HepG2 (cell line): ENCODE data around the gene GADD45GIP1. TPM values are rescaled to one million over a fixed set of nuclear protein-coding genes. Genes with fewer than 3 reads are reported as not detected.
A peak's percentile ranks its signal among the peaks of the same experiment; 100 is the strongest.

ENCODE experiments used
- BRCA1 ChIP-seq: sonication (generic); formaldehyde crosslinking; IDR thresholded peaks from 2 replicates; pipeline ENCODE4 v1.4.0; 2020; ENCODE audit warnings: missing genetic modification reagents
- CTCF ChIP-seq: sonication (generic); formaldehyde crosslinking; IDR thresholded peaks from 2 replicates; pipeline ENCODE4 v1.5.0; 2020; ENCODE audit warnings: mild to moderate bottlenecking, missing genetic modification reagents, moderate library complexity
- FLYWCH1 ChIP-seq: sonication (generic); formaldehyde crosslinking; IDR thresholded peaks from 2 replicates; pipeline ENCODE4 v1.8.1; 2023; ENCODE audit warnings: mild to moderate bottlenecking, missing genetic modification reagents
- KLF6 ChIP-seq: IDR thresholded peaks from 2 replicates; pipeline ENCODE4 v1.8.0; 2016; ENCODE audit warnings: missing biosample characterization, missing genetic modification reagents
- MXD3 ChIP-seq: IDR thresholded peaks from 2 replicates; pipeline ENCODE4 v1.6.1; 2016; ENCODE audit warnings: mild to moderate bottlenecking, missing biosample characterization, missing genetic modification reagents
- PATZ1 ChIP-seq: sonication (generic); formaldehyde crosslinking; IDR thresholded peaks from 2 replicates; pipeline ENCODE4 v1.4.0; 2020; ENCODE audit warnings: missing genetic modification reagents
- REST ChIP-seq, 2 experiments: IDR thresholded peaks; 2 replicates each; pipeline ENCODE4 v1.6.1; 2011 to 2012; ENCODE audit warnings: low read length in 2 of 2, borderline replicate concordance in 1 of 2, low read depth in 1 of 2, mild to moderate bottlenecking in 1 of 2, moderate library complexity in 1 of 2
- SP1 ChIP-seq, 2 experiments: fragments of 450-650 bp in 1 of 2; sonication (generic) in 1 of 2; formaldehyde crosslinking in 1 of 2; IDR thresholded peaks; 2 replicates each; pipeline versions ENCODE4 v1.4.0 to v1.6.1; 2016 to 2020; ENCODE audit warnings: missing genetic modification reagents in 1 of 2
- SP2 ChIP-seq: sonication (generic); formaldehyde crosslinking; IDR thresholded peaks from 2 replicates; pipeline ENCODE4 v1.5.1; 2020; ENCODE audit warnings: mild to moderate bottlenecking, missing genetic modification reagents
- THYN1 ChIP-seq: sonication (generic); formaldehyde crosslinking; IDR thresholded peaks from 2 replicates; pipeline ENCODE4 v1.8.1; 2023; ENCODE audit warnings: low read depth, mild to moderate bottlenecking, moderate library complexity, missing genetic modification reagents, borderline replicate concordance
- TP53 ChIP-seq: sonication (generic); formaldehyde crosslinking; conservative IDR thresholded peaks from 2 replicates; pipeline ENCODE4 v1.4.0; 2020; ENCODE audit warnings: missing genetic modification reagents
- ZBTB42 ChIP-seq: sonication (generic); formaldehyde crosslinking; IDR thresholded peaks from 2 replicates; pipeline ENCODE4 v1.5.0; 2020; ENCODE audit warnings: mild to moderate bottlenecking, missing genetic modification reagents
- ZFP36L2 ChIP-seq: sonication (generic); formaldehyde crosslinking; IDR thresholded peaks from 2 replicates; pipeline ENCODE4 v1.4.0; 2020; ENCODE audit warnings: missing genetic modification reagents
- ZMAT3 ChIP-seq: sonication (generic); formaldehyde crosslinking; conservative IDR thresholded peaks from 2 replicates; pipeline ENCODE4 v1.7.0; 2021; ENCODE audit warnings: missing genetic modification reagents
- ZNF432 ChIP-seq: sonication (generic); formaldehyde crosslinking; IDR thresholded peaks from 2 replicates; pipeline ENCODE4 v1.5.0; 2020; ENCODE audit warnings: missing genetic modification reagents, mild to moderate bottlenecking, borderline replicate concordance
- ZNF557 ChIP-seq: sonication (generic); formaldehyde crosslinking; IDR thresholded peaks from 2 replicates; pipeline ENCODE4 v1.4.0; 2020; ENCODE audit warnings: missing genetic modification reagents
- ZNF562 ChIP-seq: sonication (generic); formaldehyde crosslinking; IDR thresholded peaks from 2 replicates; pipeline ENCODE4 v1.8.0; 2022; ENCODE audit warnings: missing genetic modification reagents, borderline replicate concordance
- ZNF605 ChIP-seq: sonication (generic); formaldehyde crosslinking; IDR thresholded peaks from 2 replicates; pipeline ENCODE4 v1.8.0; 2022; ENCODE audit warnings: mild to moderate bottlenecking, missing genetic modification reagents
- ZNF644 ChIP-seq: IDR thresholded peaks from 2 replicates; pipeline ENCODE4 v1.6.1; 2016; ENCODE audit warnings: low read depth
- ZNF652 ChIP-seq: IDR thresholded peaks from 2 replicates; pipeline ENCODE4 v1.6.1; 2016; ENCODE audit warnings: low read depth, borderline replicate concordance
- ZNF720 ChIP-seq: sonication (generic); formaldehyde crosslinking; IDR thresholded peaks from 2 replicates; pipeline ENCODE4 v1.4.0; 2020; ENCODE audit warnings: missing genetic modification reagents
- ZNF891 ChIP-seq: sonication (generic); formaldehyde crosslinking; IDR thresholded peaks from 2 replicates; pipeline ENCODE4 v1.5.0; 2020; ENCODE audit warnings: mild to moderate bottlenecking, missing genetic modification reagents
- ZSCAN30 ChIP-seq: sonication (generic); formaldehyde crosslinking; IDR thresholded peaks from 2 replicates; pipeline ENCODE4 v1.5.0; 2020; ENCODE audit warnings: mild to moderate bottlenecking, missing genetic modification reagents
- polyA plus RNA-seq, 8 experiments: library from polyadenylated mRNA; depleted of rRNA in 3 of 8; stranded (reverse) in 7 of 8; unstranded in 1 of 8; fragments of >200 nt; fragmentation: Illumina TruSeq in 4 of 8; extraction: Trizol in 4 of 8; gene quantifications; 2 replicates each; pipeline versions ENCODE4 v1.2.1 to v1.2.3, GENCODE V29; 2011 to 2016; ENCODE audit warnings: low read depth in 4 of 8, missing spikeins in 1 of 8, mixed read lengths in 1 of 8; ENCODE audit not compliant: insufficient read depth in 1 of 8
- total RNA-seq, 5 experiments: library from RNA; depleted of rRNA; stranded (reverse); fragments of >200 nt; fragmentation: Illumina TruSeq; extraction: Trizol; gene quantifications; 2 replicates each; pipeline ENCODE4 v1.2.3, GENCODE V29; 2016; ENCODE audit warnings: low read depth in 1 of 5

Gene GADD45GIP1
- total and polyA plus RNA-seq, 2 of the 13 experiments (the other 11 are each of a cell fraction or from before 2014, with no cell fraction given): 24.6 to 30.7 TPM

GRCh38 chr19:12938779-12939601, 18.0 kb downstream of the GADD45GIP1 start (continued):
- TF ChIP-seq TP53 (CRISPR knock-in tag) (no peak), ZNF432 (CRISPR knock-in tag) (no peak), ZBTB42 (0 out of 2 replicates have a peak, but pooled peaks have one; percentile 50), REST (IDR thresholded peaks at IDR 0.05; ENCODE audit: borderline replicate concordance in 1 of 2, low read depth in 1 of 2, low read length in 2 of 2) (no peak), ZNF562 (CRISPR knock-in tag) (no peak), ZSCAN30 (CRISPR knock-in tag) (no peak), CTCF (no peak), ZNF605 (CRISPR knock-in tag) (no peak), ZMAT3 (CRISPR knock-in tag) (no peak), THYN1 (no peak), ZNF557 (no peak), ZNF720 (CRISPR knock-in tag) (no peak), ZNF652 (CRISPR knock-in tag) (no peak), PATZ1 (no peak), SP1 (IDR thresholded peaks at IDR 0.05) (no peak), SP1 (CRISPR knock-in tag; IDR thresholded peaks at IDR 0.05) (no peak), BRCA1 (no peak), ZFP36L2 (no peak), MXD3 (CRISPR knock-in tag) (0 out of 2 replicates have a peak, but pooled peaks have one; percentile 7), SP2 (CRISPR knock-in tag) (no peak), ZNF644 (CRISPR knock-in tag) (no peak), ZNF891 (CRISPR knock-in tag) (no peak; the same call in 1 of the 2 replicates), KLF6 (CRISPR knock-in tag) (no peak; the same call in 1 of the 2 replicates), FLYWCH1 (no peak)
